ENCODE measurements around the gene NDFIP1.
A peak's percentile ranks its signal among the peaks of the same experiment; 100 is the strongest.

Gene NDFIP1

GRCh38 chr5:142128675-142129208 is 20.2 kb downstream of the NDFIP1 start:
- DNase-seq (ENCODE audit: low read depth) = no peak
- TF ChIP-seq CTCF (conservative IDR thresholded peaks at IDR 0.05; ENCODE audit: control insufficient read depth, insufficient read depth, low read depth, low read length) = no peak
- H3K4me3 ChIP-seq (ENCODE audit: control insufficient read depth, low read depth, low read length) = peak overlapping the region; percentile 53

DNA sequence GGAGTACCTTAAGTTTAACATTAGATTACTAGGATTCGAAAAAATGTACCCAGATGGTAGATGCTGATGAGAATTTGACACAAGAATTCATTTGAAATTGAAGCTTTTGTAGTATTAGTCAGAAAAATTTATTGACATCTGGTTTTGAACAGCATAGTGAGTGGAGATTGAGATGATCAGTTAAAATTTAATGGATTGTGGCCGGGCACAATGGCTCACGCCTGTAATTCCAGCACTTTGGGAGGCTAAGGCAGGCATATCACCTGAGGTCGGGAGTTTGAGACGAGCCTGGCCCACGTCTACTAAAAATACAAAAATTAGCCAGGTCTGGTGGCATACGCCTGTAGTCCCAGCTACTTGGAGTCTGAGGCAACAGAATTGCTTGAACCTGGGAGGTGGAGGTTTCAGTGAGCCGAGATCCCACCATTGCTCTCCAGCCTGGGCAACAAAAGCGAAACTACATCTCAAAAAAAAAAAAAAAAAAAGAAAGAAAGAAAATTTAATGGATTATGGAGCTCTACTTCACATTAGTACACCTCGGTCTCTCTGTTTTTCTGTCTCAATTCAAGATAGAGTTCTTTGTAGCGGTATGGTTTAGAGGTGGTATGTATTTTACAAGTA is 21.0 kb downstream of the NDFIP1 start:
- H3K4me3 ChIP-seq (ENCODE audit: control insufficient read depth, low read depth, low read length) = peak overlapping the region; percentile 53
- TF ChIP-seq CTCF (conservative IDR thresholded peaks at IDR 0.05; ENCODE audit: control insufficient read depth, insufficient read depth, low read depth, low read length) = no peak
- no peak for DNase-seq (ENCODE audit: low read depth)

DNA sequence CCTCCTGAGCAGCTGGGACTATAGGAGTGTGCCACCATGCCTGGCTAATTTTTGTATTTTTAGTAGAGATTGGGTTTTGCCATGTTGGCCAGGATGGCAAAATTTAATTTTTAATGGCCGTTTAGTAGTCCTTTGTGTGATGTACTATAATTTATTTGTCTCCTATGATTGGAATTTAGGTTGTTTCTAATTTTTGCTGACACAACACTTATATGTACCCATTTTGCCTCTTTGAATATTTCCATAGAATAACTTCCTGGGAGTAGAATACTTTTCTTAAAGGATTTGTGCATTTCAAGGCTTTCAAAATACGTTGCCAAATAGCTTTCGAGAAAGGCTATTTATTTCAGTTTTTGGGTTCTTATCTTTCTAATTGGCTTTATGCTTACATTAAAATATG is 22.8 kb downstream of the NDFIP1 start:
- no peak overlapping the region for H3K4me3 ChIP-seq (ENCODE audit: control insufficient read depth, low read depth, low read length)
- no peak for TF ChIP-seq CTCF (conservative IDR thresholded peaks at IDR 0.05; ENCODE audit: control insufficient read depth, insufficient read depth, low read depth, low read length)
- no peak for DNase-seq (ENCODE audit: low read depth)

- no peak for TF ChIP-seq CTCF (conservative IDR thresholded peaks at IDR 0.05; ENCODE audit: control insufficient read depth, insufficient read depth, low read depth, low read length)
- H3K4me3 ChIP-seq (ENCODE audit: control insufficient read depth, low read depth, low read length) = no peak overlapping the region
- no peak for DNase-seq (ENCODE audit: low read depth)
Observed at GRCh38 chr5:142132916-142133315, 24.3 kb downstream of the NDFIP1 start.

- no peak overlapping the region for H3K4me3 ChIP-seq (ENCODE audit: control insufficient read depth, low read depth, low read length)
- no peak for DNase-seq (ENCODE audit: low read depth)
- TF ChIP-seq CTCF (conservative IDR thresholded peaks at IDR 0.05; ENCODE audit: control insufficient read depth, insufficient read depth, low read depth, low read length) = no peak
Observed at GRCh38 chr5:142133330-142134206, 25.0 kb downstream of the NDFIP1 start.

DNA sequence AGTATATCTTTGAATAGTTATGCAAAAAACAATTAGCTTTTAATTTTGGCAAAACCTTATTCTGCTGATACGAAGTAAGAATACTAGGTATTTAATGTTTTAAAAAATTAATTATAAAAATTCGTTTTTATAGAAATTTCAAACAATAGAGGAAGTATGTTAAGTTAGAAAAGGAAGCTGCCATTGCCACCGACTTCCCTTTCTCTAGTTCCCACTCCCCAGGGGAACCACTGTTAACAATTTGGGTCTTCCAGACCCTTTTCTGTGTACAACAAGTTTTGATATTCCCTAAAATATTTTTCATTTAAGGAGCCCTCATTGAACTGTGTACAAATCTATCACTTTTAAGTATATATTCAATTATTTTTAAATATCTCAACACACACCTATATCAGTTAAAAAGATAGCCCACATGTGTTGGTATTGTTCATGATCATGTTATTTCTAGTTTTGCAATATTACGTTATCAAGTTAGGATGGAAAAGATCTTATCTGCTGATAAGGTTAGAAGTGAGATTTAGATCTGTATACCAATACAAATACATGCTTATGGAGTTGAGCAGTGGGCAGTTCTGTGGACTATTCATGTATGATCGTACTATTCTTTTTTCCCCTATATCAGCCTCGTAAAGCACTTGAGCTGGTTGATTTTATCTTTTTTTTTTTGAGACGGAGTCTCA is 25.9 kb downstream of the NDFIP1 start:
- H3K4me3 ChIP-seq (ENCODE audit: control insufficient read depth, low read depth, low read length) = no peak overlapping the region
- DNase-seq (ENCODE audit: low read depth) = no peak
- no peak for TF ChIP-seq CTCF (conservative IDR thresholded peaks at IDR 0.05; ENCODE audit: control insufficient read depth, insufficient read depth, low read depth, low read length)

All from fibroblast of mammary gland (primary cell).